ENCODE measurements around the gene ZNF275. TPM values are rescaled to one million over a fixed set of nuclear protein-coding genes. Genes with fewer than 3 reads are reported as not detected.

ZNF275 gene
- total and polyA plus RNA-seq, 2 donors (not counting 3 experiments of a cell fraction or from before 2014, with no cell fraction given): 10.3 to 11.0 TPM

DNA sequence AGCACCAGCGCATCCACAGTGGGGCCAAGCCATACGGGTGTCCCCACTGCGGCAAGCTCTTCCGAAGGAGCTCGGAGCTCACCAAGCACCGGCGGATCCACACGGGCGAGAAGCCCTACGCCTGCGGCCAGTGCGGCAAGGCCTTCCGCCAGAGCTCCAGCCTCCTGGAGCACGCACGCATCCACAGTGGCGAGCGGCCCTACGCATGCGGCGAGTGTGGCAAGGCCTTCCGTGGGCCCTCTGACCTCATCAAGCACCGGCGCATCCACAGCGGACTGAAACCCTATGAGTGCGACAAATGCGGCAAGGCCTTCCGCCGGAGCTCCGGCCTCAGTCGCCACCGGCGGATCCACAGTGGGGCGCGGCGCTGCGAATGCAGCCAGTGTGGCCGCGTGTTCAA, 13.6 kb downstream of the ZNF275 start:
- H3K4me3 ChIP-seq (replicated peaks in 1 of 3; ENCODE audit: insufficient read depth in 1 of 3, low read depth in 1 of 3, low read length in 3 of 3): no peak overlapping the region
- dilution Hi-C loops (cut with MboI; ENCODE audit: extremely low pct_ligation_motif_present, low sequenced_read_pairs) (no loop called here), intact Hi-C loops (cut with micrococcal nuclease) (no loop called here)
- H4K20me1 ChIP-seq (replicated peaks; ENCODE audit: control insufficient read depth, extremely low read depth, insufficient read depth, low read length): no peaks in the 10 kb centered on the region
- no peaks in the 10 kb centered on the region for H3K79me2 ChIP-seq (ENCODE audit: control insufficient read depth, insufficient read depth, low read length)
- no TSS peak for BruUV-seq (replicated peaks)
- no peak overlapping the region for H3K9ac ChIP-seq (replicated peaks; ENCODE audit: extremely low read depth, insufficient read depth, low read length)
- no peaks in the 10 kb centered on the region for H3K9me1 ChIP-seq (replicated peaks; ENCODE audit: control insufficient read depth, extremely low read depth, insufficient read depth, low read length)
- no peaks in the 10 kb centered on the region for H3K9me3 ChIP-seq (replicated peaks; ENCODE audit: control insufficient read depth, insufficient read depth, low read length)
- DNase-seq (ENCODE audit: low read depth, low spot score) (no peak), FAIRE-seq (no peak)
- ChIA-PET POLR2A (no interaction called here), CTCF (no interaction called here)
- TF ChIP-seq, protein P1, sequence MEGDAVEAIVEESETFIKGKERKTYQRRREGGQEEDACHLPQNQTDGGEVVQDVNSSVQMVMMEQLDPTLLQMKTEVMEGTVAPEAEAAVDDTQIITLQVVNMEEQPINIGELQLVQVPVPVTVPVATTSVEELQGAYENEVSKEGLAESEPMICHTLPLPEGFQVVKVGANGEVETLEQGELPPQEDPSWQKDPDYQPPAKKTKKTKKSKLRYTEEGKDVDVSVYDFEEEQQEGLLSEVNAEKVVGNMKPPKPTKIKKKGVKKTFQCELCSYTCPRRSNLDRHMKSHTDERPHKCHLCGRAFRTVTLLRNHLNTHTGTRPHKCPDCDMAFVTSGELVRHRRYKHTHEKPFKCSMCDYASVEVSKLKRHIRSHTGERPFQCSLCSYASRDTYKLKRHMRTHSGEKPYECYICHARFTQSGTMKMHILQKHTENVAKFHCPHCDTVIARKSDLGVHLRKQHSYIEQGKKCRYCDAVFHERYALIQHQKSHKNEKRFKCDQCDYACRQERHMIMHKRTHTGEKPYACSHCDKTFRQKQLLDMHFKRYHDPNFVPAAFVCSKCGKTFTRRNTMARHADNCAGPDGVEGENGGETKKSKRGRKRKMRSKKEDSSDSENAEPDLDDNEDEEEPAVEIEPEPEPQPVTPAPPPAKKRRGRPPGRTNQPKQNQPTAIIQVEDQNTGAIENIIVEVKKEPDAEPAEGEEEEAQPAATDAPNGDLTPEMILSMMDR (IDR thresholded peaks at IDR 0.05; ENCODE audit: extremely low read depth in 1 of 2, insufficient read depth in 1 of 2, low read depth in 1 of 2, low read length in 2 of 2): no peak
- TF ChIP-seq POLR2AphosphoS5 (IDR thresholded peaks at IDR 0.05; ENCODE audit: insufficient read depth, low read depth, low read length) (no peak), JUN (IDR thresholded peaks at IDR 0.05; ENCODE audit: borderline replicate concordance, insufficient read depth, insufficient read length, low read depth) (no peak), FOS (IDR thresholded peaks at IDR 0.05; ENCODE audit: borderline replicate concordance, insufficient read depth, low read length) (no peak), GATA2 (IDR thresholded peaks at IDR 0.05; ENCODE audit: insufficient read depth, insufficient read length, low read depth, low read length) (no peak), MYC (IDR thresholded peaks at IDR 0.05; ENCODE audit: low read depth, low read length) (no peak), EZH2 (IDR thresholded peaks at IDR 0.05; ENCODE audit: borderline replicate concordance, low read depth, low read length, severe bottlenecking) (no peak), POLR2A (IDR thresholded peaks at IDR 0.05; ENCODE audit: low read depth, low read length) (no peak)
- TF ChIP-seq, protein P2, sequence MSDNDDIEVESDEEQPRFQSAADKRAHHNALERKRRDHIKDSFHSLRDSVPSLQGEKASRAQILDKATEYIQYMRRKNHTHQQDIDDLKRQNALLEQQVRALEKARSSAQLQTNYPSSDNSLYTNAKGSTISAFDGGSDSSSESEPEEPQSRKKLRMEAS (IDR thresholded peaks at IDR 0.05; ENCODE audit: insufficient read depth, insufficient read length): no peak
- no peaks in the 10 kb centered on the region for H3K27me3 ChIP-seq (ENCODE audit: control insufficient read depth in 2 of 2, insufficient read depth in 2 of 2, low read length in 2 of 2)
- H2AFZ ChIP-seq (ENCODE audit: low read depth, low read length): no peak overlapping the region
- no peaks in the 10 kb centered on the region for H3K4me1 ChIP-seq (ENCODE audit: control insufficient read depth, extremely low read depth, insufficient read depth, low read length)
- H3K4me2 ChIP-seq (ENCODE audit: insufficient read depth, low read length): no peak overlapping the region
- H3K27ac ChIP-seq (ENCODE audit: insufficient read depth, low read depth, low read length): no peak overlapping the region
- H3K36me3 ChIP-seq (ENCODE audit: control insufficient read depth in 2 of 2, extremely low read depth in 1 of 2, insufficient read depth in 2 of 2, low read length in 2 of 2): peaks cover 0 to 12% of the 10 kb centered on the region in 2 experiments
